Measurements from ENCODE around the gene AOPEP. TPM values are rescaled to one million over a fixed set of nuclear protein-coding genes. Genes with fewer than 3 reads are reported as not detected.

AOPEP gene
- total RNA-seq, 1 experiment from 2014 or later, result 15.0 TPM

GRCh38 chr9:95030344-95030743 lies 303.8 kb downstream of the AOPEP start:
- Histone ChIP-seq H3K56ac (ENCODE audit: insufficient read length, low read depth, low read length) (no peak overlapping the region), H3K27me3 (ENCODE audit: insufficient read depth, low read length) (no peaks in the 10 kb centered on the region), H3K4ac (ENCODE audit: low read depth, low read length) (no peak overlapping the region), H2AFZ (ENCODE audit: low read length) (no peak overlapping the region), H3T11ph (ENCODE audit: low read length) (no peak overlapping the region), H3K9me3 (ENCODE audit: control insufficient read depth, low read depth, low read length) (no peaks in the 10 kb centered on the region), H3K9ac (ENCODE audit: extremely low read depth, insufficient read length, low read length) (no peak overlapping the region), H3K23ac (ENCODE audit: insufficient read length, low read depth, low read length) (no peak overlapping the region), H3K4me2 (ENCODE audit: insufficient read depth, insufficient read length, low read length) (no peak overlapping the region), H2BK15ac (ENCODE audit: low read depth, low read length) (no peak overlapping the region), H2BK12ac (ENCODE audit: insufficient read length, low read depth, low read length) (no peak overlapping the region), H3K14ac (ENCODE audit: insufficient read depth, low read length) (no peak overlapping the region), H3K18ac (ENCODE audit: insufficient read length, low read depth, low read length) (no peak overlapping the region), H4K8ac (replicated peaks; ENCODE audit: insufficient read length, low read depth, low read length) (no peak overlapping the region), H2BK5ac (ENCODE audit: insufficient read length, low read length) (no peak overlapping the region), H4K91ac (ENCODE audit: insufficient read length, low read depth, low read length) (no peak overlapping the region), H2BK20ac (ENCODE audit: low read depth, low read length, poor library complexity, severe bottlenecking) (no peak overlapping the region), H3K23me2 (ENCODE audit: insufficient read length, low read depth, low read length, poor library complexity, severe bottlenecking) (no peaks in the 10 kb centered on the region), H3K27ac (ENCODE audit: insufficient read length, low read depth, low read length) (no peak overlapping the region), H3K4me1 (ENCODE audit: insufficient read depth, low read length) (no peaks in the 10 kb centered on the region), H4K20me1 (ENCODE audit: control insufficient read depth, insufficient read depth, insufficient read length) (no peaks in the 10 kb centered on the region), H3K79me2 (ENCODE audit: insufficient read depth, low read length) (no peaks in the 10 kb centered on the region), H4K5ac (ENCODE audit: insufficient read length, low read depth, low read length) (no peak overlapping the region), H2BK120ac (ENCODE audit: low read depth, low read length, poor library complexity, severe bottlenecking) (no peak overlapping the region), H3K79me1 (ENCODE audit: insufficient read depth, low read depth, low read length, poor library complexity, severe bottlenecking) (no peaks in the 10 kb centered on the region), H2AK5ac (ENCODE audit: insufficient read length, low read length) (no peak overlapping the region)
- Mint-ChIP-seq H3K4me3 (no peak overlapping the region), H3K9me3 (no peaks in the 10 kb centered on the region), H3K27me3 (ENCODE audit: low read depth) (no peaks in the 10 kb centered on the region), H3K27ac (no peak overlapping the region), H3K36me3 (ENCODE audit: insufficient read depth in 1 of 3, low read depth in 3 of 3) (no peaks in the 10 kb centered on the region; a peak in 1 of 7 replicates), H3K4me1 (0 out of 4 replicates have a peak, but pooled peaks cover 0 to 4% of the 10 kb centered on the region in 2 experiments)
- TF ChIP-seq, protein P1, sequence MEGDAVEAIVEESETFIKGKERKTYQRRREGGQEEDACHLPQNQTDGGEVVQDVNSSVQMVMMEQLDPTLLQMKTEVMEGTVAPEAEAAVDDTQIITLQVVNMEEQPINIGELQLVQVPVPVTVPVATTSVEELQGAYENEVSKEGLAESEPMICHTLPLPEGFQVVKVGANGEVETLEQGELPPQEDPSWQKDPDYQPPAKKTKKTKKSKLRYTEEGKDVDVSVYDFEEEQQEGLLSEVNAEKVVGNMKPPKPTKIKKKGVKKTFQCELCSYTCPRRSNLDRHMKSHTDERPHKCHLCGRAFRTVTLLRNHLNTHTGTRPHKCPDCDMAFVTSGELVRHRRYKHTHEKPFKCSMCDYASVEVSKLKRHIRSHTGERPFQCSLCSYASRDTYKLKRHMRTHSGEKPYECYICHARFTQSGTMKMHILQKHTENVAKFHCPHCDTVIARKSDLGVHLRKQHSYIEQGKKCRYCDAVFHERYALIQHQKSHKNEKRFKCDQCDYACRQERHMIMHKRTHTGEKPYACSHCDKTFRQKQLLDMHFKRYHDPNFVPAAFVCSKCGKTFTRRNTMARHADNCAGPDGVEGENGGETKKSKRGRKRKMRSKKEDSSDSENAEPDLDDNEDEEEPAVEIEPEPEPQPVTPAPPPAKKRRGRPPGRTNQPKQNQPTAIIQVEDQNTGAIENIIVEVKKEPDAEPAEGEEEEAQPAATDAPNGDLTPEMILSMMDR (conservative IDR thresholded peaks at IDR 0.05), result no peak
- WGBS (ENCODE audit: extremely low coverage, insufficient read length, low lambda C conversion rate), result no CpG with 5 or more reads among the region's 4 CpGs
- DNase-seq, result no peak
